IMR-90 (cell line): ENCODE data around the gene LHFPL6. TPM values are rescaled to one million over a fixed set of nuclear protein-coding genes. Genes with fewer than 3 reads are reported as not detected.

ENCODE experiments used
- ATAC-seq: fragments of 200-7000 bp; cut with Tn5 transposase; 2 replicates; pipeline ENCODE4 v1.9.1; 2020; ENCODE audit warnings: low read depth, mild to moderate bottlenecking, moderate library complexity
- BruUV-seq: library from RNA; stranded (reverse); fragments of 400-500 nt; replicated peaks from 2 replicates; lab custom pipeline; 2021; lab: Mats Ljungman, UMichigan
- CTCF ChIA-PET: fragments of 300-600 bp; formaldehyde crosslinking; extraction: SDS; loops from one replicate; lab custom pipeline; 2021; ENCODE audit warnings: antibody characterized with exemption; lab: Yijun Ruan, JAX
- POLR2A ChIA-PET: fragments of 300-600 bp; sonication (Branson Sonifier 250); formaldehyde crosslinking; loops from one replicate; lab custom pipeline; 2022; ENCODE audit warnings: antibody characterized with exemption; ENCODE audit not compliant: unreplicated experiment; lab: Charles Lee
- DNase-seq: peaks from one replicate; pipeline ENCODE4 v3.0.0; 2013
- H2AFZ ChIP-seq: replicated peaks from 2 replicates; pipeline ENCODE3; 2013; ENCODE audit warnings: low read length, mild to moderate bottlenecking; ENCODE audit not compliant: poor library complexity
- H2AK5ac ChIP-seq: 2 replicates; pipeline ENCODE4 v1.6.1; 2013; ENCODE audit warnings: low read depth, low read length, inconsistent platforms
- H2AK9ac ChIP-seq: replicated peaks from 2 replicates; pipeline ENCODE3; 2013; ENCODE audit warnings: mild to moderate bottlenecking, low read depth, low read length, moderate library complexity; ENCODE audit not compliant: poor library complexity
- H2BK120ac ChIP-seq: 2 replicates; pipeline ENCODE4 v1.6.1; 2013; ENCODE audit warnings: low read depth, low read length, inconsistent platforms
- H2BK15ac ChIP-seq: 3 replicates; pipeline ENCODE4 v1.6.1; 2013; ENCODE audit warnings: low read depth, low read length, inconsistent platforms
- H2BK20ac ChIP-seq: 2 replicates; pipeline ENCODE4 v1.6.1; 2013; ENCODE audit warnings: low read depth, mild to moderate bottlenecking, inconsistent platforms, low read length, moderate library complexity
- H2BK5ac ChIP-seq: 2 replicates; pipeline ENCODE4 v1.6.1; 2013; ENCODE audit warnings: mild to moderate bottlenecking, low read depth, low read length, inconsistent platforms; ENCODE audit not compliant: poor library complexity, severe bottlenecking
- H3K14ac ChIP-seq: replicated peaks from 2 replicates; pipeline ENCODE4 v1.6.1; 2013; ENCODE audit warnings: low read depth, low read length, inconsistent platforms
- H3K18ac ChIP-seq: 2 replicates; pipeline ENCODE4 v1.6.1; 2013; ENCODE audit warnings: low read depth, low read length, control low read depth
- H3K23ac ChIP-seq: 2 replicates; pipeline ENCODE4 v1.6.1; 2013; ENCODE audit warnings: low read depth, low read length, inconsistent platforms
- H3K27ac ChIP-seq: 2 replicates; pipeline ENCODE4 v1.5.1; 2013; ENCODE audit warnings: mild to moderate bottlenecking, control low read depth, low read length; ENCODE audit not compliant: insufficient read depth
- H3K27me3 ChIP-seq: 2 replicates; pipeline ENCODE4 v1.6.1; 2013; ENCODE audit warnings: low read length; ENCODE audit not compliant: control insufficient read depth, insufficient read depth
- H3K36me3 ChIP-seq: 2 replicates; pipeline ENCODE4 v1.6.1; 2013; ENCODE audit warnings: low read length, mixed read lengths; ENCODE audit not compliant: control insufficient read depth, insufficient read depth
- H3K4ac ChIP-seq: 2 replicates; pipeline ENCODE4 v1.6.1; 2013; ENCODE audit warnings: low read depth, low read length, inconsistent platforms
- H3K4me1 ChIP-seq: 2 replicates; pipeline ENCODE4 v1.6.1; 2013; ENCODE audit warnings: low read length, mixed read lengths; ENCODE audit not compliant: control insufficient read depth, insufficient read depth
- H3K4me2 ChIP-seq: 2 replicates; pipeline ENCODE4 v1.6.1; 2013; ENCODE audit warnings: low read depth, mild to moderate bottlenecking, control low read depth, low read length, moderate library complexity
- H3K4me3 ChIP-seq: 2 replicates; pipeline ENCODE4 v1.5.1; 2013; ENCODE audit warnings: low read depth, mild to moderate bottlenecking, control low read depth, low read length, moderate library complexity; ENCODE audit not compliant: insufficient read depth
- H3K56ac ChIP-seq: 2 replicates; pipeline ENCODE4 v1.6.1; 2013; ENCODE audit warnings: low read length, inconsistent platforms; ENCODE audit not compliant: insufficient read depth; ENCODE audit errors: extremely low read depth
- H3K79me1 ChIP-seq, 2 experiments: 2 replicates each; pipeline ENCODE4 v1.6.1; 2013; ENCODE audit warnings: low read length in 2 of 2, inconsistent platforms in 1 of 2, low read depth in 1 of 2
- H3K9ac ChIP-seq: 2 replicates; pipeline ENCODE4 v1.6.1; 2013; ENCODE audit warnings: low read depth, low read length, control low read depth
- H3K9me1 ChIP-seq: 2 replicates; pipeline ENCODE4 v1.6.1; 2013; ENCODE audit warnings: low read length, inconsistent platforms; ENCODE audit not compliant: insufficient read depth
- H3K9me3 ChIP-seq: 2 replicates; pipeline ENCODE4 v1.6.1; 2013; ENCODE audit warnings: low read length; ENCODE audit not compliant: control insufficient read depth, insufficient read depth
- H4K20me1 ChIP-seq: 2 replicates; pipeline ENCODE4 v1.6.1; 2013; ENCODE audit warnings: low read length, inconsistent platforms; ENCODE audit not compliant: insufficient read depth
- H4K5ac ChIP-seq: 2 replicates; pipeline ENCODE4 v1.6.1; 2013; ENCODE audit warnings: mild to moderate bottlenecking, low read depth, low read length, control low read depth
- H4K8ac ChIP-seq, 2 experiments: 2 replicates each; pipeline ENCODE4 v1.6.1; 2013; ENCODE audit warnings: low read depth in 2 of 2, low read length in 2 of 2, control low read depth in 1 of 2, inconsistent platforms in 1 of 2
- H4K91ac ChIP-seq: 2 replicates; pipeline ENCODE4 v1.6.1; 2013; ENCODE audit warnings: low read depth, low read length, inconsistent platforms; ENCODE audit not compliant: insufficient read depth
- BHLHE40 ChIP-seq: fragments of 150-350 bp; IDR thresholded peaks from 2 replicates; pipeline ENCODE4 v1.6.1; 2016; ENCODE audit warnings: mild to moderate bottlenecking, low read depth, low read length
- CEBPB ChIP-seq: IDR thresholded peaks from 2 replicates; pipeline ENCODE4 v1.6.1; 2012; ENCODE audit warnings: low read depth, low read length, improper control_type of control experiment
- CHD1 ChIP-seq: IDR thresholded peaks from 2 replicates; pipeline ENCODE4 v1.6.1; 2012; ENCODE audit warnings: low read depth, low read length, improper control_type of control experiment
- ELK1 ChIP-seq: fragments of 150-350 bp; IDR thresholded peaks from 2 replicates; pipeline ENCODE4 v1.6.1; 2016; ENCODE audit warnings: low read depth, mild to moderate bottlenecking, low read length, moderate library complexity, borderline replicate concordance
- FOS ChIP-seq: fragments of 150-350 bp; IDR thresholded peaks from 2 replicates; pipeline ENCODE4 v1.6.1; 2016; ENCODE audit warnings: low read depth, low read length
- MAFK ChIP-seq: IDR thresholded peaks from 2 replicates; pipeline ENCODE4 v1.6.1; 2012; ENCODE audit warnings: low read depth, low read length, improper control_type of control experiment
- MAZ ChIP-seq: IDR thresholded peaks from 2 replicates; pipeline ENCODE4 v1.6.1; 2012; ENCODE audit warnings: low read depth, mild to moderate bottlenecking, low read length, improper control_type of control experiment, moderate library complexity, borderline replicate concordance
- MXI1 ChIP-seq: IDR thresholded peaks from 2 replicates; pipeline ENCODE4 v1.6.1; 2012; ENCODE audit warnings: low read depth, mild to moderate bottlenecking, low read length, moderate library complexity, borderline replicate concordance
- NFE2L2 ChIP-seq: fragments of 150-350 bp; IDR thresholded peaks from 2 replicates; pipeline ENCODE4 v1.6.1; 2016; ENCODE audit warnings: low read depth, mild to moderate bottlenecking, low read length
- POLR2A ChIP-seq: IDR thresholded peaks from 2 replicates; pipeline ENCODE4 v1.6.1; 2012; ENCODE audit warnings: mild to moderate bottlenecking, low read depth, low read length
- RAD21 ChIP-seq: IDR thresholded peaks from 2 replicates; pipeline ENCODE4 v1.6.1; 2012; ENCODE audit warnings: low read length, improper control_type of control experiment
- RCOR1 ChIP-seq: IDR thresholded peaks from 2 replicates; pipeline ENCODE4 v1.6.1; 2012; ENCODE audit warnings: mild to moderate bottlenecking, low read length, improper control_type of control experiment; ENCODE audit not compliant: insufficient replicate concordance
- RFX5 ChIP-seq: IDR thresholded peaks from 2 replicates; pipeline ENCODE4 v1.8.0; 2012; ENCODE audit warnings: low read depth, mild to moderate bottlenecking, low read length, moderate library complexity
- SMC3 ChIP-seq: fragments of 150-350 bp; IDR thresholded peaks from 2 replicates; pipeline ENCODE4 v1.6.1; 2016; ENCODE audit warnings: low read depth, mild to moderate bottlenecking, antibody characterized with exemption, low read length, moderate library complexity
- WGBS, 2 experiments: methylation state at CpG; one replicate each; pipeline versions ENCODE4 v1.1.5 to v1.1.7; 2013; ENCODE audit warnings: missing lambda C conversion rate in 2 of 2; ENCODE audit not compliant: insufficient read length in 1 of 2; ENCODE audit errors: extremely low coverage in 2 of 2; 5-methylcytosine and 5-hydroxymethylcytosine counted together
- dilution Hi-C: fragments of 300-500 bp; cut with HindIII; formaldehyde crosslinking; loops from one replicate; pipeline ENCODE4 v1.14.3; 2018; ENCODE audit warnings: low sequenced_read_pairs; ENCODE audit not compliant: unreplicated experiment
- in situ Hi-C: fragments of 300-500 bp; cut with MboI; formaldehyde crosslinking; loops from 3 replicates; pipeline ENCODE4 v1.14.3; 2019; ENCODE audit warnings: low sequenced_read_pairs, inconsistent platforms, mixed read lengths
- intact Hi-C: fragments of 100-400 bp; cut with micrococcal nuclease; formaldehyde crosslinking; loops from 2 replicates; pipeline ENCODE4 v1.10.0; 2022
- polyA plus RNA-seq, 3 experiments: library from polyadenylated mRNA; depleted of rRNA; stranded (reverse); fragments of >200 nt; gene quantifications; 2 replicates each; pipeline ENCODE4 v1.2.3, GENCODE V29; 2012; ENCODE audit warnings: low replicate concordance in 1 of 3
- total RNA-seq: library from RNA; depleted of rRNA; stranded (reverse); fragments of >200 nt; gene quantifications from 2 replicates; pipeline ENCODE4 v1.2.3, GENCODE V29; 2012
- TF ChIP-seq, protein P1 (sequence below): conservative IDR thresholded peaks from 2 replicates; pipeline ENCODE4 v1.5.1; 2012; ENCODE audit warnings: mild to moderate bottlenecking, low read depth, low read length, improper control_type of control experiment

Gene LHFPL6
- total and polyA plus RNA-seq, 2 of the 4 experiments (the other 2 are of a cell fraction): 24.7 to 36.1 TPM

- TF ChIP-seq POLR2A (no peak), BHLHE40 (no peak), MAZ (peak; percentile 83; the same call in 1 of the 2 replicates), SMC3 (peak; percentile 47), RFX5 (no peak)
These were observed at the start of gene LHFPL6 (continued) for GRCh38 chr13:39602614-39603366.

DNA sequence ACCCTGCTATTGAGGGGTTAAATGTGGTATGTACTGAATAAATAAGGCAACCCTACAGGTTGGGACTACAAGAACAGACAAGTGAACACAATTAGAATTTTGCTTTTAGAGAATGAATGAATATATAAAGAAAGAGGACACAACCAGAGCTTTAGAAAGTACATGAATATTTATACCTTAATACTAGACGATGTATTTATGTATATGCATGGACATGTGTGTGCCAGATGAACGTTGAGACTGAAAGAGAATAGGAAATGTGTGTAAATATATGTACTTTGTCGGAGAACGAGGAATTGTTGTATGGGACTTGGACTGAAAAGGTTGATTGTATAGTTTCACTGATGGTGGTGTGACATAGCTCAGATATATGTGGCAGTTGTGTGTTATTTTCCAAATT lies 43.1 kb upstream of the LHFPL6 start:
- Histone ChIP-seq H3K9me3 (no peaks in the 10 kb centered on the region), H2BK5ac (no peak overlapping the region), H3K23ac (no peak overlapping the region), H3K18ac (no peak overlapping the region), H3K27me3 (0 out of 2 replicates have a peak, but pooled peaks cover 2% of the 10 kb centered on the region), H3K27ac (no peak overlapping the region), H3K4me1 (no peaks in the 10 kb centered on the region), H3K4ac (no peak overlapping the region), H3K79me1 (no peaks in the 10 kb centered on the region), H4K5ac (no peak overlapping the region), H2BK120ac (no peak overlapping the region), H4K8ac (no peak overlapping the region), H4K20me1 (no peaks in the 10 kb centered on the region), H3K9me1 (no peaks in the 10 kb centered on the region), H3K56ac (no peak overlapping the region), H3K4me3 (no peak overlapping the region), H3K9ac (no peak overlapping the region), H2AFZ (no peak overlapping the region), H4K91ac (no peak overlapping the region), H3K36me3 (no peaks in the 10 kb centered on the region), H2AK5ac (no peak overlapping the region), H2AK9ac (no peak overlapping the region), H2BK15ac (no peak overlapping the region), H2BK20ac (no peak overlapping the region), H3K14ac (no peak overlapping the region), H3K4me2 (no peak overlapping the region)
- ATAC-seq (no peak), DNase-seq (no peak)
- POLR2A ChIA-PET: no interaction called here
- WGBS, 2 experiments: 50% methylated on average over 2 of the region's 4 CpGs; no CpG with 5 or more reads in 1 of the 2 experiments
- in situ Hi-C loops: no loop called here
- BruUV-seq: no TSS peak
- CTCF ChIA-PET: no interaction called here
- dilution Hi-C loops: no loop called here
- intact Hi-C loops: no loop called here
- TF ChIP-seq CHD1 (no peak), FOS (no peak), NFE2L2 (no peak), SMC3 (no peak), POLR2A (no peak), ELK1 (no peak), BHLHE40 (no peak), MXI1 (no peak), RAD21 (no peak), MAZ (no peak), CEBPB (no peak), RCOR1 (no peak), MAFK (no peak)
- TF ChIP-seq, protein P1, sequence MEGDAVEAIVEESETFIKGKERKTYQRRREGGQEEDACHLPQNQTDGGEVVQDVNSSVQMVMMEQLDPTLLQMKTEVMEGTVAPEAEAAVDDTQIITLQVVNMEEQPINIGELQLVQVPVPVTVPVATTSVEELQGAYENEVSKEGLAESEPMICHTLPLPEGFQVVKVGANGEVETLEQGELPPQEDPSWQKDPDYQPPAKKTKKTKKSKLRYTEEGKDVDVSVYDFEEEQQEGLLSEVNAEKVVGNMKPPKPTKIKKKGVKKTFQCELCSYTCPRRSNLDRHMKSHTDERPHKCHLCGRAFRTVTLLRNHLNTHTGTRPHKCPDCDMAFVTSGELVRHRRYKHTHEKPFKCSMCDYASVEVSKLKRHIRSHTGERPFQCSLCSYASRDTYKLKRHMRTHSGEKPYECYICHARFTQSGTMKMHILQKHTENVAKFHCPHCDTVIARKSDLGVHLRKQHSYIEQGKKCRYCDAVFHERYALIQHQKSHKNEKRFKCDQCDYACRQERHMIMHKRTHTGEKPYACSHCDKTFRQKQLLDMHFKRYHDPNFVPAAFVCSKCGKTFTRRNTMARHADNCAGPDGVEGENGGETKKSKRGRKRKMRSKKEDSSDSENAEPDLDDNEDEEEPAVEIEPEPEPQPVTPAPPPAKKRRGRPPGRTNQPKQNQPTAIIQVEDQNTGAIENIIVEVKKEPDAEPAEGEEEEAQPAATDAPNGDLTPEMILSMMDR: no peak
